Caco-2 (cell line): ENCODE measurements around the gene MARCHF6. TPM values are rescaled to one million over a fixed set of nuclear protein-coding genes. Genes with fewer than 3 reads are reported as not detected.

Experiments used
- BruUV-seq: library from RNA; stranded (reverse); fragments of 400-500 nt; replicated peaks from 2 replicates; lab custom pipeline; 2021; lab: Mats Ljungman, UMichigan
- CTCF ChIA-PET: fragments of 300-600 bp; sonication (Branson Sonifier 250); formaldehyde crosslinking; loops from one replicate; lab custom pipeline; 2022; ENCODE audit warnings: antibody characterized with exemption; lab: Charles Lee
- POLR2A ChIA-PET: fragments of 300-600 bp; sonication (Branson Sonifier 250); formaldehyde crosslinking; loops from one replicate; lab custom pipeline; 2022; ENCODE audit warnings: antibody characterized with exemption; lab: Charles Lee
- DNase-seq, 2 experiments: peaks; one replicate each; pipeline versions ENCODE4 v3.0.0 to v3.0.0-alpha.2; 2020 to 2022
- H3K27me3 ChIP-seq: replicated peaks from 2 replicates; pipeline ENCODE4 v1.6.0; 2011; ENCODE audit warnings: low read length; ENCODE audit not compliant: control insufficient read depth, insufficient read depth
- H3K36me3 ChIP-seq: 2 replicates; pipeline ENCODE4 v1.5.1; 2011; ENCODE audit warnings: low read length; ENCODE audit not compliant: control insufficient read depth, insufficient read depth
- H3K4me1 ChIP-seq: fragments of 250-450 bp; sonication (Bioruptor Pico); 2 replicates; pipeline ENCODE4 v1.5.1; 2020; ENCODE audit warnings: mild to moderate bottlenecking
- H3K4me3 ChIP-seq: 2 replicates; pipeline ENCODE4 v1.5.1; 2011; ENCODE audit warnings: low read depth, mild to moderate bottlenecking, control low read depth, low read length
- H3K9me3 ChIP-seq: fragments of 250-450 bp; sonication (Bioruptor Pico); 2 replicates; pipeline ENCODE4 v1.5.1; 2020; ENCODE audit warnings: mild to moderate bottlenecking, moderate library complexity
- H3K27ac Mint-ChIP-seq: one replicate; pipeline ENCODE4 v1.8.0; 2022; ENCODE audit warnings: mixed read lengths; ENCODE audit not compliant: unreplicated experiment
- H3K27me3 Mint-ChIP-seq: one replicate; pipeline ENCODE4 v1.8.0; 2022; ENCODE audit warnings: mixed read lengths; ENCODE audit not compliant: insufficient read depth, unreplicated experiment
- H3K36me3 Mint-ChIP-seq: one replicate; pipeline ENCODE4 v1.8.0; 2022; ENCODE audit warnings: mild to moderate bottlenecking, mixed read lengths; ENCODE audit not compliant: insufficient read depth, unreplicated experiment
- H3K4me1 Mint-ChIP-seq: one replicate; pipeline ENCODE4 v1.8.0; 2022; ENCODE audit warnings: low read depth, mixed read lengths; ENCODE audit not compliant: unreplicated experiment
- H3K4me3 Mint-ChIP-seq: one replicate; pipeline ENCODE4 v1.8.0; 2022; ENCODE audit warnings: mild to moderate bottlenecking, moderate library complexity, mixed read lengths; ENCODE audit not compliant: unreplicated experiment
- H3K9me3 Mint-ChIP-seq: one replicate; pipeline ENCODE4 v1.8.0; 2022; ENCODE audit warnings: mixed read lengths; ENCODE audit not compliant: unreplicated experiment
- intact Hi-C: fragments of 100-400 bp; cut with micrococcal nuclease; formaldehyde crosslinking; loops from one replicate; pipeline ENCODE4 v1.10.0; 2022; ENCODE audit not compliant: unreplicated experiment
- total RNA-seq: library from RNA; stranded (reverse); gene quantifications from 2 replicates; pipeline ENCODE4 v1.2.3, GENCODE V29; 2022
- TF ChIP-seq, protein P1 (sequence below), 2 experiments: fragments of 200-600 bp in 1 of 2; IDR thresholded peaks; 1 replicate in 1 of 2; 2 replicates in 1 of 2; pipeline versions ENCODE4 v1.5.1 to v1.8.0; 2011 to 2022; ENCODE audit warnings: antibody characterized with exemption in 1 of 2, control low read depth in 1 of 2, inconsistent platforms in 1 of 2, low read depth in 1 of 2, low read length in 1 of 2, mild to moderate bottlenecking in 1 of 2, moderate library complexity in 1 of 2; ENCODE audit not compliant: insufficient read depth in 1 of 2, severe bottlenecking in 1 of 2, unreplicated experiment in 1 of 2

Gene MARCHF6
- total RNA-seq, 1 experiment from 2014 or later, result 123 TPM

DNA sequence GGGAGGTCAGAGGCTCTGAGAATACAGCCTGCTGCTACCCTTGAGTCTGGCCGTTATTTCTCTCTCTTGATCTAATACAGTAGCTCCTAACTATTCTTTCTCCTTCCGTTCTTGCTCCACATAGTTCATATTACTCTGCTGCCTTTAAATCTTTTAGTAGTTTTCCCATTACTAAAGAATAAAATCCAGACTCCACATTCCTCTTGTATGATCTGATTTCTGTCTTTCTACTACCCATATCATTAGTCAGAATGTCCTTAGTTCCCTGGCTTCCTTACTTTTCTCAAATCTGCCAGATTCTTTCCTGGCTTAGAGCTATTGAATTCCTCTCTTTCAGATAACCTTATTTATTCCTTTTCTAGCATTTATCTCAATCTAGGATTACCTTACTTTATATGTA is 40.0 kb downstream of the MARCHF6 start:
- intact Hi-C loops, result no loop called here
- TF ChIP-seq, protein P1, sequence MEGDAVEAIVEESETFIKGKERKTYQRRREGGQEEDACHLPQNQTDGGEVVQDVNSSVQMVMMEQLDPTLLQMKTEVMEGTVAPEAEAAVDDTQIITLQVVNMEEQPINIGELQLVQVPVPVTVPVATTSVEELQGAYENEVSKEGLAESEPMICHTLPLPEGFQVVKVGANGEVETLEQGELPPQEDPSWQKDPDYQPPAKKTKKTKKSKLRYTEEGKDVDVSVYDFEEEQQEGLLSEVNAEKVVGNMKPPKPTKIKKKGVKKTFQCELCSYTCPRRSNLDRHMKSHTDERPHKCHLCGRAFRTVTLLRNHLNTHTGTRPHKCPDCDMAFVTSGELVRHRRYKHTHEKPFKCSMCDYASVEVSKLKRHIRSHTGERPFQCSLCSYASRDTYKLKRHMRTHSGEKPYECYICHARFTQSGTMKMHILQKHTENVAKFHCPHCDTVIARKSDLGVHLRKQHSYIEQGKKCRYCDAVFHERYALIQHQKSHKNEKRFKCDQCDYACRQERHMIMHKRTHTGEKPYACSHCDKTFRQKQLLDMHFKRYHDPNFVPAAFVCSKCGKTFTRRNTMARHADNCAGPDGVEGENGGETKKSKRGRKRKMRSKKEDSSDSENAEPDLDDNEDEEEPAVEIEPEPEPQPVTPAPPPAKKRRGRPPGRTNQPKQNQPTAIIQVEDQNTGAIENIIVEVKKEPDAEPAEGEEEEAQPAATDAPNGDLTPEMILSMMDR (IDR thresholded peaks at IDR 0.05; ENCODE audit: insufficient read depth in 1 of 2, low read depth in 1 of 2, low read length in 1 of 2, severe bottlenecking in 1 of 2, unreplicated experiment in 1 of 2), result no peak
- Mint-ChIP-seq H3K27ac (peak overlapping the region; percentile 9), H3K4me1 (no peaks in the 10 kb centered on the region), H3K4me3 (no peak overlapping the region), H3K27me3 (no peaks in the 10 kb centered on the region), H3K9me3 (no peaks in the 10 kb centered on the region), H3K36me3 (peaks cover 76% of the 10 kb centered on the region)
- no peaks in the 10 kb centered on the region for H3K4me1 ChIP-seq
- no peak for DNase-seq
- POLR2A ChIA-PET, result interaction anchor here (1.0 kb wide), 1 partner anchor 40 kb away, joined by 3 read pairs; the partner anchor contains the start of gene MARCHF6
- no peak overlapping the region for H3K4me3 ChIP-seq
- CTCF ChIA-PET, result interaction anchor here (0.6 kb wide), 2 partner anchors 892 to 1489 kb away, joined by 3 read pairs; no protein-coding TSS in a partner anchor
- H3K36me3 ChIP-seq, result peaks cover 3% of the 10 kb centered on the region; the same call in 1 of the 2 replicates
- no peaks in the 10 kb centered on the region for H3K9me3 ChIP-seq
- no peaks in the 10 kb centered on the region for H3K27me3 ChIP-seq
- BruUV-seq, result no TSS peak

DNA sequence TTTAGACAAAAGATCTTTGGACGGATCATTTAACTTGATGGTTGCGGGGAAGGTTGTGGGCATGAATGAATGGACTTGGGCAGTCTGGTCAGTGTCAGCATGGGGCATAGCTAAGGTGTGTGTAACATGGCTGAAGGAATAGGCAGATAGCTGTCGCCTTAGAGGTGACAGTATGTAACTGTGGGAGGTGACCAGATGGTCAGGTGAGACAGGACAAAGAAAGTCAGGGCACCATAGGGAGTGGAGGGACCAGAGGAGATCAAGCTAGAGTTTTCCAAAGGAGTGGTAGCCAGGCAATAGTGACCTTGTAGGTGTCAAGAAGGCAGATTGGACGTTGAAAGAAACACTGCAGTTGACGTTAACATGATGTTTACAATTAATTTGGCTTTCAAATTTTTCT is 43.1 kb downstream of the MARCHF6 start:
- Mint-ChIP-seq H3K4me3 (no peak overlapping the region), H3K27me3 (no peaks in the 10 kb centered on the region), H3K4me1 (no peaks in the 10 kb centered on the region), H3K27ac (peak overlapping the region; percentile 11), H3K9me3 (no peaks in the 10 kb centered on the region), H3K36me3 (peaks cover 69% of the 10 kb centered on the region)
- POLR2A ChIA-PET, result no interaction called here
- CTCF ChIA-PET, result no interaction called here
- intact Hi-C loops, result no loop called here
- DNase-seq, result no peak
- BruUV-seq, result no TSS peak
- TF ChIP-seq, protein P1 (IDR thresholded peaks at IDR 0.05; ENCODE audit: insufficient read depth in 1 of 2, low read depth in 1 of 2, low read length in 1 of 2, severe bottlenecking in 1 of 2, unreplicated experiment in 1 of 2), result no peak
- no peaks in the 10 kb centered on the region for H3K27me3 ChIP-seq
- no peaks in the 10 kb centered on the region for H3K9me3 ChIP-seq
- peaks cover 2% of the 10 kb centered on the region; the same call in 1 of the 2 replicates for H3K36me3 ChIP-seq
- H3K4me1 ChIP-seq, result no peaks in the 10 kb centered on the region
- no peak overlapping the region for H3K4me3 ChIP-seq

GRCh38 chr5:10399839-10400238 is 46.3 kb downstream of the MARCHF6 start:
- no peak overlapping the region for H3K4me3 ChIP-seq
- H3K9me3 Mint-ChIP-seq, result no peaks in the 10 kb centered on the region
- no peak overlapping the region for H3K4me3 Mint-ChIP-seq
- no peaks in the 10 kb centered on the region for H3K4me1 ChIP-seq
- no peaks in the 10 kb centered on the region for H3K9me3 ChIP-seq
- no peaks in the 10 kb centered on the region for H3K4me1 Mint-ChIP-seq
- no peak overlapping the region for H3K27ac Mint-ChIP-seq
- CTCF ChIA-PET, result no interaction called here
- H3K36me3 ChIP-seq, result peaks cover 2% of the 10 kb centered on the region; the same call in 1 of the 2 replicates
- BruUV-seq, result no TSS peak
- intact Hi-C loops, result no loop called here
- H3K27me3 Mint-ChIP-seq, result no peaks in the 10 kb centered on the region
- POLR2A ChIA-PET, result no interaction called here
- peaks cover 64% of the 10 kb centered on the region for H3K36me3 Mint-ChIP-seq
- DNase-seq, result no peak
- TF ChIP-seq, protein P1 (IDR thresholded peaks at IDR 0.05; ENCODE audit: insufficient read depth in 1 of 2, low read depth in 1 of 2, low read length in 1 of 2, severe bottlenecking in 1 of 2, unreplicated experiment in 1 of 2), result no peak
- no peaks in the 10 kb centered on the region for H3K27me3 ChIP-seq
